ENCODE measurements around the gene TSEN54.
A peak's percentile ranks its signal among the peaks of the same experiment; 100 is the strongest.

Gene TSEN54

DNA sequence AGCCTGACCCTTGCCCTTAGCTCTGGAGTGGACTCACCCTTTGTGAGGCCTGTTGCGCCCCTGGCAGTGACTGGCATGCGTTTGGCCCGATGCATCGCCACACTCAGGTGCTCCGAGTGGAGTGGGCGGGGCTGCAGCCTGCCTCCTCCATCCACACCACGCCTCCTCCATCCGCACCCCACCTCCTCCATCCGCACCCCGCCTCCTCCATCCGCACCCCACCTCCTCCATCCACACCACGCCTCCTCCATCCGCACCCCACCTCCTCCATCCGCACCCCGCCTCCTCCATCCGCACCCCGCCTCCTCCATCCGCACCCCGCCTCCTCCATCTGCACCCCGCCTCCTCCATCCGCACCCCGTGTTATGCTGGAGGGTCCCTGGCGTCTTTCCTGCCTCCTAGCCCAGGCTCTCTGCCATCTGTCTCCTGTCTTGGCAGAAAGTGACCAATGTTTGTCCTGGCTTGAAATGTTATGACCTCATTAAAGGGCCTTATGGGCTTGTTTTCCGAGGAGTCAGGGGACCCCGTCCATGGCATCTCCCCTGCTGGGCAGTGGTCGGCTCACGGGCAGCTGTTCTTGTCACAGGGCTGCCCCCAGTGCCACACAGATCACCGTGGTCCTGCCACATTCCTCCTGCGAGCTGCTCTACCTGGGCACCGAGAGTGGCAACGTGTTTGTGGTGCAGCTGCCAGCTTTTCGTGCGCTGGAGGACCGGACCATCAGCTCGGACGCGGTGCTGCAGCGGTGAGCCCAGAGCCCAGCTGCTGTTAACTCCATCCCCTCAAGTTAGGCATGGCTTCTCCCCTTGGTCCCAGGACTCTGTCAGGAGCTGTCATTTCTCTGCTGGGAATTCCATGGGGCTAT, 42.6 kb downstream of the TSEN54 start:
- no peak for DNase-seq (ENCODE audit: low read depth)
- in situ Hi-C loops (cut with HindIII; ENCODE audit: low sequenced_read_pairs): no loop called here
- no peak overlapping the region for H3K4me3 ChIP-seq (ENCODE audit: low read depth, low read length)
- TF ChIP-seq CTCF (IDR thresholded peaks at IDR 0.05; ENCODE audit: low read depth, low read length, missing control alignments): no peak

DNA sequence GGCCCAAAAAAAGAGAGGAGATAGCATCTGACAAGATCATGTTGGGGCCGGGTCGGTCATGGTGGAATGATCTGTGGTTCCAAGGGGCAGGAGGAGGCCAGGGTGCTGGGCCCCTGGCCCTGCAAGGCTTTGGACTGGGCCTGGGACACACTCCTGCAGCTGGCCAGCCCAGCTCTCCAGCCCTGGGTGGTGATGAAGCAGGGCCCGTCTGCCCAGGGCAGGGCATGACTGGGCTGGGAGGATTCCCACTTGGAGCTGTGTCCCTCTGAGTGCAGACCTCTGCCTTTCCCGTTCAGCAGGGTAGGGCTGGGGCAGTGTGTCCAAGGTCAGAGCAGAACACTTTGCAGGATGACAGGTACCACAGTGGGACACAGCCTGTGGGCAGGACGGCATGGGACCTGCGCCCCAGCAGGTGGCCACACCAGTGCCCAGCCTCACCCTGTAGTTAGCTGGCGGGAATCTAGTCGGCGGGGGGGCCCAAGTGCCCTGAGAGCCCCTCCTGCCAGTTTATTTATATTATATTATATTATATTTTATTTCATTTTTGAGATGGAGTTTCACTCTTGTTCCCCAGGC, 43.7 kb downstream of the TSEN54 start:
- no peak overlapping the region for H3K4me3 ChIP-seq (ENCODE audit: low read depth, low read length)
- TF ChIP-seq CTCF (IDR thresholded peaks at IDR 0.05; ENCODE audit: low read depth, low read length, missing control alignments): no peak
- in situ Hi-C loops (cut with HindIII; ENCODE audit: low sequenced_read_pairs): no loop called here
- DNase-seq (ENCODE audit: low read depth): no peak

- DNase-seq (ENCODE audit: low read depth): peak; percentile 22
- TF ChIP-seq CTCF (IDR thresholded peaks at IDR 0.05; ENCODE audit: low read depth, low read length, missing control alignments): no peak
- in situ Hi-C loops (cut with HindIII; ENCODE audit: low sequenced_read_pairs): no loop called here
- no peak overlapping the region for H3K4me3 ChIP-seq (ENCODE audit: low read depth, low read length)
Observed at GRCh38 chr17:75561927-75562603, 45.7 kb downstream of the TSEN54 start.

GRCh38 chr17:75563063-75563758, 46.9 kb downstream of the TSEN54 start:
- DNase-seq (ENCODE audit: low read depth): no peak
- TF ChIP-seq CTCF (IDR thresholded peaks at IDR 0.05; ENCODE audit: low read depth, low read length, missing control alignments): no peak
- in situ Hi-C loops (cut with HindIII; ENCODE audit: low sequenced_read_pairs): no loop called here
- H3K4me3 ChIP-seq (ENCODE audit: low read depth, low read length): no peak overlapping the region

DNA sequence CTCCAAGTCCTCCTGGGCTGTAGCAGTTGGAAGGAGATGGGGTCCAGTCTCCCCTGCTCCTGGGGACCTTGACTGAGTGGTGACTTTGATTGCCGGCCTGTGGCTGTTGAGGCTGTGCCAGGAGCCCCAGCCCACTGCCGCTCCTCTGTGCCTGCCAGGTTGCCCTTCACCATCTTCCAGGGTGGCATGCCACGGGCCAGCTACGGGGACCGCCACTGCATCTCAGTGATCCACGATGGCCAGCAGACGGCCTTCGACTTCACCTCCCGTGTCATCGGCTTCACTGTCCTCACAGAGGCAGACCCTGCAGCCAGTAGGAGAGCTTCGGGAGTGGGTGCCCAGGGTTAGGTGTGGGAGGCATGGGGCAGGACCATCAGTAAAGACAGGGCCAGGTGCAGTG, 47.9 kb downstream of the TSEN54 start:
- DNase-seq (ENCODE audit: low read depth): no peak
- TF ChIP-seq CTCF (IDR thresholded peaks at IDR 0.05; ENCODE audit: low read depth, low read length, missing control alignments): no peak
- no peak overlapping the region for H3K4me3 ChIP-seq (ENCODE audit: low read depth, low read length)
- in situ Hi-C loops (cut with HindIII; ENCODE audit: low sequenced_read_pairs): no loop called here

DNA sequence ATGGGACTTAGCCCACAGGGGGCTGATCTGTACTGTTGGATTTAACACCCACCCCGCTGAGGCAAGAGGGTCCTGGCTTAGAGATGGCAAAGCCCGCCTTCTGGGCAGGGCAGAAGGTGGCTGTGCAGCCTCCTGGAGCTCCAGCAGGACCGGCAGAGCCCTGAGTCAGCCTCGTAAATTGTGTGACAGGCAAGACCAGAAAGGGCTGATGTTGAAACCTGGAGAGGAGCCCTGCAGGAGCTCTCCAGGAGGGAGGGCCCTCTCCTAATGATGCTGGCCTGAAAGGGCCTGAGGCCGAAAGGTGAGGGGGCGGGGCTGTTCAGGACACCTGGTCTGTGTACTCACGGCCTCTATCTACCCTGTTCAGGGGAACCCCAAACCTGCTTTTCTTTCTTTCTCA, 48.7 kb downstream of the TSEN54 start:
- TF ChIP-seq CTCF (IDR thresholded peaks at IDR 0.05; ENCODE audit: low read depth, low read length, missing control alignments): no peak
- no peak for DNase-seq (ENCODE audit: low read depth)
- H3K4me3 ChIP-seq (ENCODE audit: low read depth, low read length): no peak overlapping the region
- in situ Hi-C loops (cut with HindIII; ENCODE audit: low sequenced_read_pairs): no loop called here
